AG04450 (cell line): ENCODE results near the gene LEP. TPM values are rescaled to one million over a fixed set of nuclear protein-coding genes. Genes with fewer than 3 reads are reported as not detected.

ENCODE experiments used
- CTCF ChIA-PET: fragments of 300-600, 350-600 bp; formaldehyde crosslinking; extraction: SDS; loops from one replicate; lab custom pipeline; 2022; ENCODE audit warnings: antibody characterized with exemption, inconsistent platforms; lab: Charles Lee
- POLR2A ChIA-PET: fragments of 350-600 bp; formaldehyde crosslinking; extraction: SDS; loops from one replicate; lab custom pipeline; 2021; ENCODE audit warnings: antibody characterized with exemption, inconsistent platforms; lab: Yijun Ruan, JAX
- DNase-seq: peaks from one replicate; pipeline ENCODE4 v3.0.0-alpha.2; 2011; ENCODE audit warnings: low read depth, low spot score
- H3K27ac ChIP-seq: one replicate; pipeline ENCODE4 v1.5.1; 2012; ENCODE audit warnings: low read depth, low read length, control low read depth
- H3K27me3 ChIP-seq: one replicate; pipeline ENCODE4 v1.6.0; 2012; ENCODE audit warnings: low read length; ENCODE audit not compliant: control insufficient read depth, insufficient read depth
- H3K4me3 ChIP-seq: 2 replicates; pipeline ENCODE4 v1.5.1; 2011; ENCODE audit warnings: mild to moderate bottlenecking, low read depth, low read length, control low read depth
- H3K9me3 ChIP-seq: 2 replicates; pipeline ENCODE4 v1.5.1; 2012; ENCODE audit warnings: low read length; ENCODE audit not compliant: control insufficient read depth, insufficient read depth
- polyA plus RNA-seq: library from polyadenylated mRNA; depleted of rRNA; stranded (reverse); fragments of >200 nt; gene quantifications from 2 replicates; pipeline ENCODE4 v1.2.3, GENCODE V29; 2011
- TF ChIP-seq, protein P1 (sequence below): IDR thresholded peaks from 2 replicates; pipeline ENCODE4 v1.5.1; 2011; ENCODE audit warnings: low read depth, low read length, control low read depth, inconsistent platforms

The LEP gene
- polyA plus RNA-seq, 1 experiment, result not detected

DNA sequence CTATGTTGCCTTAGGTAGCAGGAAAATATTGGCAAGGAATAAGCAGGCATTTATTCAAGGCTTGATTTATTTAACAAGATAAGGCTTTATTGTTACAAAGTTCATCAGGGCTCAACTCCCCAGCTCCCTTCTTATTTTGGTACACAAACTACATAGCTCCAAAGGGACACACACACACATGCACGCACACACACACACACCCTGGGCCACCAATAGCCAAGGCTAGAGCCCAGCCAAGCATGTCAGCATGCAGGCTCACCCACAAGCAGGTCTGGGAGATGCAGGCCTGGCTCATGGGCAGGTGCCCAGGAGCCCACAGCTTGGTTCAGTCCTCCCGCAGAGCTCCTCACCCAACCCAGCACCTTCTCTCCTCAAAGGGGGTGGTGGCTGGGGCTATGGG lies 23.4 kb downstream of the LEP start:
- no peak for DNase-seq
- CTCF ChIA-PET, result interaction anchor here (0.6 kb wide), 1 partner anchor 92 kb away, joined by 3 read pairs; no protein-coding TSS in a partner anchor

DNA sequence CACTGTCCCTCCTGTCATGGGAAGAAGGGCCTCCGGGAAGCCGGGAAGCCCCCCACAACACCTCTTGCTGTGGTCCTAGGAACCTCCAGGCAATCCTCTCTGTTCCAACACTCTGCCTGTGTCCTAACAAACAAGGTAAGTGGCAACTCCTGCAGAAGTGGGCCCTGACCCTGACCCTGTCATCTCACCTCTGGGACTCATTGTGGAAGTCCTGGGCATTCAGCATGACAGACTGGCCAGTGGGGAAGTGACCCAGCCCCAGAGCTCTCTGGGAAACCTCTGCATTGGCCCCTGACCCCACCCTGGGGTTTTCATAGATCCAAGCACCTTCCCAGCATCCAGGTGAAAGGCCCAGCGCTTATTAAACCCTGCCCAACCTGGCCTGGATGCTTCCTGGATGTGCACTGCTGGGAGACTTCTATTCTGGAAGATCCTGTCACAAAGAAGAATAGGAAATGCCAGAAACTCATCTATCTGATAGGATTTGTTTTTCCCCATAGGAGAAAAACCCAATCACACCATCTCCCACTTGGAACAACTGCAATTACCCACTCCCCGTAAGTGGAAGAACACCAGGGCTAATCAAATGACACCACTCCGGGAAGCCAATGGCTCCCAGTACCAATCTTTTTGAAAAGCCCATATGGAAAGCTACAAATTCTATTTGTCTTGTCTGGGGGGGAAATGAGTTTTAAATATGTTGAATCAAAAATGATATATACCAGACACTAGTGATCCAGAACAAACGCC lies 24.3 kb downstream of the LEP start:
- ChIA-PET POLR2A (no interaction called here), CTCF (no interaction called here)
- no peak overlapping the region for H3K4me3 ChIP-seq
- no peaks in the 10 kb centered on the region for H3K9me3 ChIP-seq
- H3K27ac ChIP-seq, result no peak overlapping the region
- TF ChIP-seq, protein P1, sequence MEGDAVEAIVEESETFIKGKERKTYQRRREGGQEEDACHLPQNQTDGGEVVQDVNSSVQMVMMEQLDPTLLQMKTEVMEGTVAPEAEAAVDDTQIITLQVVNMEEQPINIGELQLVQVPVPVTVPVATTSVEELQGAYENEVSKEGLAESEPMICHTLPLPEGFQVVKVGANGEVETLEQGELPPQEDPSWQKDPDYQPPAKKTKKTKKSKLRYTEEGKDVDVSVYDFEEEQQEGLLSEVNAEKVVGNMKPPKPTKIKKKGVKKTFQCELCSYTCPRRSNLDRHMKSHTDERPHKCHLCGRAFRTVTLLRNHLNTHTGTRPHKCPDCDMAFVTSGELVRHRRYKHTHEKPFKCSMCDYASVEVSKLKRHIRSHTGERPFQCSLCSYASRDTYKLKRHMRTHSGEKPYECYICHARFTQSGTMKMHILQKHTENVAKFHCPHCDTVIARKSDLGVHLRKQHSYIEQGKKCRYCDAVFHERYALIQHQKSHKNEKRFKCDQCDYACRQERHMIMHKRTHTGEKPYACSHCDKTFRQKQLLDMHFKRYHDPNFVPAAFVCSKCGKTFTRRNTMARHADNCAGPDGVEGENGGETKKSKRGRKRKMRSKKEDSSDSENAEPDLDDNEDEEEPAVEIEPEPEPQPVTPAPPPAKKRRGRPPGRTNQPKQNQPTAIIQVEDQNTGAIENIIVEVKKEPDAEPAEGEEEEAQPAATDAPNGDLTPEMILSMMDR, result no peak
- DNase-seq, result no peak
- peaks cover 45% of the 10 kb centered on the region for H3K27me3 ChIP-seq

More for the DNA sequence above, 23.4 kb downstream of the LEP start:
- H3K27ac ChIP-seq, result no peak overlapping the region
- H3K4me3 ChIP-seq, result no peak overlapping the region
- H3K27me3 ChIP-seq, result peaks cover 42% of the 10 kb centered on the region
- POLR2A ChIA-PET, result no interaction called here
- no peaks in the 10 kb centered on the region for H3K9me3 ChIP-seq
- TF ChIP-seq, protein P1, result no peak

DNA sequence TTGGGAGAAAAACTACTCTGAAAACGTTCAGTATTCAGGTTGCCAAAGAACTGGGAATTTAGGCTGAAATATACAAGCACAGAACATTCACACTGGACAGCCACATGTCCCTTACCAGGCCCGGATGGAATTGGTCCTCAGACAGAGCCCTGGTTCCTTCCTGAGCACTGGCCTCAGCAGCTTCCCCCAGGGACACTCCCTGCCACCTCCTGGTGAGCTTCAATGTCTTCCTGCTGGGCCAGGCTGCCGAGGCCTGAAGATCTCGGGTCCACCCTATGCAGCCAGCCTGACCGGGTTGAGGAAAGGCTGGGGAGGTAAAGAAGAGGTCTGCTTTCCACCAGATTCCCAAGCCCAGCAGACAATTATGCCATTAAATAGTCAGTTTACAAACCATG lies 24.8 kb downstream of the LEP start:
- Histone ChIP-seq H3K27me3 (peaks cover 45% of the 10 kb centered on the region), H3K9me3 (peaks cover 3% of the 10 kb centered on the region; the same call in 1 of the 2 replicates), H3K27ac (no peak overlapping the region), H3K4me3 (no peak overlapping the region)
- ChIA-PET CTCF (no interaction called here), POLR2A (no interaction called here)
- DNase-seq, result no peak
- TF ChIP-seq, protein P1, result no peak

DNA sequence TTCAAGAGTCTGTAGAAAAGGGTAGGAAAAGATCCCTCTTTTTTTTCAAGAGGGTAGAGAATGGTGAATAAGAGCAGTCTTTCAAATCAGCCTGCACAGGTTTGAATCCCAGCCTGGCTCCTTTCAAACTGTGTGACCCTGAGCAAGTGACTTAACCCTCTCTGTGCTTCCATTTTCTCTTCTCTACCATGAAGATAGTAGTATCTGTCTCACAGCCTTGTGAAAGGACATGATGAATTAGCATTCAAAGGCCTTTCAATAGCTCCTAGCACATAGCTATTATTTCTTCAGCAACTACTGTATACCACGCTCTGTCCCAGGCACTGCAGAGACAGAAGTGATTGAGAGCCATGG lies 25.4 kb downstream of the LEP start:
- POLR2A ChIA-PET, result no interaction called here
- no peak for DNase-seq
- Histone ChIP-seq H3K27me3 (peaks cover 51% of the 10 kb centered on the region), H3K4me3 (no peak overlapping the region), H3K9me3 (peaks cover 5% of the 10 kb centered on the region; the same call in 1 of the 2 replicates), H3K27ac (no peak overlapping the region)
- CTCF ChIA-PET, result no interaction called here
- TF ChIP-seq, protein P1, result no peak

DNA sequence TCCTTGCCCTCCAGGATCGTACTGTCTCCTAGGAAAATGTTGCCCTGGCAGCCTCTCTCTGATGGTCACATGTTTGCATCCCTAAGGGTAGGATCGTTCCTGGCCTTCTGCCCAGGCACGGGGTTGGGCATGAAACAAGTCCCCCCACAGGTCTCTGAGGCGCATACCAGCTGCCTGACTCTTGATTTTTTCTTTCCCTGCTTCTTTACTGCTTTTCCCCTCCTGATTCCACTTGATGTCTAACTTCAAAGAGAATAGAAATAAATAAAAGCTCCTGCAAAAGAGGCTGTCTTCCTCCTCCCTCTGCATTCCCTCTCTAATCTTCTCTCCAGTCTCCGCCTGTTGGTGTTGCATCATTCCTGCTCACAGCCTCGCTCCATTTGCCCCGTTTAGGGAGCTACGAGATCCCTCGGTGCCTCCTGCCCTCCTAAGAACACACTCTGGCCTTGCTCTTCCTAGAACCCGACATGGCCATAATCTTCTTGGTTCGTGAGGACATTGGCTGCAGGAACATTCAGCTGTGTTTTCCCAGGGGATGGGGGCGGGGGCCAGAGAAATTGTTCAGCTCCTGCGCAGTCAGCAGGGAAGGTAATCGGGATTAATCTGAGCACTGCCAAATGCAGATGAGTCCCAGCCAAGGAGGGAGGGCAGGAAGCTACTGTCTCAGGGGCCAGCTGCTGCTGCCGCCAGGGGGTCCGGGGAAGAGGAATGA lies 26.0 kb downstream of the LEP start:
- TF ChIP-seq, protein P1, result peak; percentile 22; the same call in 1 of the 2 replicates
- peak overlapping the region; percentile 44 for H3K4me3 ChIP-seq
- H3K27me3 ChIP-seq, result peaks cover 57% of the 10 kb centered on the region
- H3K9me3 ChIP-seq, result peaks cover 6% of the 10 kb centered on the region; the same call in 1 of the 2 replicates
- ChIA-PET CTCF (interaction anchor here (0.6 to 0.8 kb wide), 3 partner anchors 51 to 58 kb away, joined by 3 read pairs; no protein-coding TSS in a partner anchor), POLR2A (no interaction called here)
- peak overlapping the region; percentile 57 for H3K27ac ChIP-seq
- DNase-seq, result no peak
